Subcutaneous adipose tissue (tissue), 4 donors: ENCODE results near the gene KREMEN2. TPM values are rescaled to one million over a fixed set of nuclear protein-coding genes. Genes with fewer than 3 reads are reported as not detected.

Experiments used
- CTCF ChIP-seq: fragments of 450-650 bp; IDR thresholded peaks from one replicate; pipeline ENCODE4 v1.5.1; 2016; ENCODE audit warnings: low read depth, mild to moderate bottlenecking, control low read depth, antibody characterized with exemption, moderate library complexity
- small RNA-seq: library from RNA; depleted of rRNA; stranded (forward); fragments of <200 nt; gene quantifications from one replicate; pipeline ENCODE3, GENCODE V24; 2016
- total RNA-seq, 4 donors: library from RNA; depleted of rRNA; stranded (reverse); fragments of >200 nt; gene quantifications; one replicate each; pipeline ENCODE4 v1.1.0, GENCODE V29; 2016

KREMEN2 gene
- total RNA-seq, 4 donors from 2014 or later, result not detected

GRCh38 chr16:3015865-3016521, 51.9 kb downstream of the KREMEN2 start:
- no peak for TF ChIP-seq CTCF

DNA sequence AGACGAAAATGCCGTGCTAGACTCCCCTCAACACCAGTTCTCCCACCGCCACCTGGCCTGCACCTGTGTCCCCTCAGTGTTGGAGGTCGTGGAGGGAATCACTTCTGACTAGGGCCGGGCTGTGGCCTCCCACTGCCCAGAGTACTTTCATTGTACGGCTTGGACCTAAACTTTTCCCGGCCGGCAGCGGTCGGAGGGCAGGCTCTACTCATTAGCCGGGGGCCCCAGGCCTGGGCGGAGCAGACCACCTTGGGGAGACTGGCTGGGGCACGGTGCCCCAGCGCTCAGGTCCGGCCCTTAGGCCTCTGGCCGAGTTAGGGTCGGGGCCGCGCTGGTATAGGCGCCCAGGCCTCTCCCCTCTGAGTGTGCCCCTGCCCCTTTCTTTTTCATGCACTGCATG, 53.3 kb downstream of the KREMEN2 start:
- no peak for TF ChIP-seq CTCF

Small RNA genes lying within 50 kb of the gene (small RNA-seq; reads per million reads assigned to genes)
- gene LINC00514, result not detected

Other genes starting within 250 kb of the KREMEN2 start
- 1 to 10 TPM in 3 of 4 donors, under 1 TPM in 1; 0.82 to 3.0 (median 1.4) TPM for gene PRSS27, start 244.1 kb upstream of the KREMEN2 start, total RNA-seq
- 100 to 1,000 TPM; 245 to 552 (median 404) TPM for gene SRRM2, start 211.6 kb upstream of the KREMEN2 start, total RNA-seq
- gene ELOB, start 187.0 kb upstream of the KREMEN2 start, total RNA-seq, result 100 to 1,000 TPM; 264 to 371 (median 280) TPM
- not detected for gene PRSS33, start 176.7 kb upstream of the KREMEN2 start, total RNA-seq
- gene PRSS41, start 165.8 kb upstream of the KREMEN2 start, total RNA-seq, result not detected
- under 1 TPM in 1 of 4 donors, not detected in 3; 0.68 TPM for gene PRSS21, start 147.0 kb upstream of the KREMEN2 start, total RNA-seq
- 1 to 10 TPM in 1 of 4 donors, not detected in 3; 3.1 TPM for gene ZG16B, start 134.0 kb upstream of the KREMEN2 start, total RNA-seq
- 1 to 10 TPM in 1 of 4 donors, not detected in 3; 1.5 TPM for gene PRSS22, start 106.1 kb upstream of the KREMEN2 start, total RNA-seq
- 10 to 100 TPM; 20.5 to 61.4 (median 29.1) TPM for gene FLYWCH2, start 81.1 kb upstream of the KREMEN2 start, total RNA-seq
- 10 to 100 TPM; 11.6 to 62.9 (median 18.7) TPM for gene FLYWCH1, start 52.3 kb upstream of the KREMEN2 start, total RNA-seq
- gene PAQR4, start 5.1 kb downstream of the KREMEN2 start, total RNA-seq, result 1 to 10 TPM; 1.5 to 5.7 (median 3.8) TPM
- gene PKMYT1, start 16.2 kb downstream of the KREMEN2 start, total RNA-seq, result 1 to 10 TPM in 3 of 4 donors, not detected in 1; 1.5 to 2.0 (median 1.8) TPM
- 1 to 10 TPM in 1 of 4 donors, not detected in 3; 1.3 TPM for gene CLDN9, start 48.6 kb downstream of the KREMEN2 start, total RNA-seq
- not detected for gene CLDN6, start 53.9 kb downstream of the KREMEN2 start, total RNA-seq
- gene TNFRSF12A, start 56.1 kb downstream of the KREMEN2 start, total RNA-seq, result 10 to 100 TPM in 2 of 4 donors, 1 to 10 TPM in 2; 8.1 to 20.7 (median 13.5) TPM
- 10 to 100 TPM; 17.8 to 30.9 (median 27.9) TPM for gene HCFC1R1, start 59.7 kb downstream of the KREMEN2 start, total RNA-seq
- gene THOC6, start 59.8 kb downstream of the KREMEN2 start, total RNA-seq, result 10 to 100 TPM; 10.8 to 17.2 (median 13.8) TPM
- not detected for gene BICDL2, start 72.7 kb downstream of the KREMEN2 start, total RNA-seq
- gene MMP25, start 82.3 kb downstream of the KREMEN2 start, total RNA-seq, result under 1 TPM in 1 of 4 donors, not detected in 3; 0.57 TPM
- gene IL32, start 101.4 kb downstream of the KREMEN2 start, total RNA-seq, result 10 to 100 TPM in 3 of 4 donors, 1 to 10 TPM in 1; 8.4 to 21.1 (median 13.1) TPM
- not detected for gene ZSCAN10, start 135.0 kb downstream of the KREMEN2 start, total RNA-seq
- 10 to 100 TPM in 1 of 4 donors, 1 to 10 TPM in 3; 3.4 to 15.3 (median 7.6) TPM for gene ZNF205, start 148.3 kb downstream of the KREMEN2 start, total RNA-seq
- gene ZNF213, start 170.8 kb downstream of the KREMEN2 start, total RNA-seq, result 10 to 100 TPM in 1 of 4 donors, 1 to 10 TPM in 3; 1.1 to 13.4 (median 5.0) TPM
- not detected for gene OR1F1, start 223.9 kb downstream of the KREMEN2 start, total RNA-seq